Measurements from ENCODE around the gene BIRC3. TPM values are rescaled to one million over a fixed set of nuclear protein-coding genes. Genes with fewer than 3 reads are reported as not detected.
"Not testable (repeated sequence)": the region's sequence is repeated elsewhere in the genome, so short reads cannot be mapped to it uniquely, and the experiment has no call there.

BIRC3 gene
- total RNA-seq, 1 donor from 2014 or later: 221 TPM

DNA sequence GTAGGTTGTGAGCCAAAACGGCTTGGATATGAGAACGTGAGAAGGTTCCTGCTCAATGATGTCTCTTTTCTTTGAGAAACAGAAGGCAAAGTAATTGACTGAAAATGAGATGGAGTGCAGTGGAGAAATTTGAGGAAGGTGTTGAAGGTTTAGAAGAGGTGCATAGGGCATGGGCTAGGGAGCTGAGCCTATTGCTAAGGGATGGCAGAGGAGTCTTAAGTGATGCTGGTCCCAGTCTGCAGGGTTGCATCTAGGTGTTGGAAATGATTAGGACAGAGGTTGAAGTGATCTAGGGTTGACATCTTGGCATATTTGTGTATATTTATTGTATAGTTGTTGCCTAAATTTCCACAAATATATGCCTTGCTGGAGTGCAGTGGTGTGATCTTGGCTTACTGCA is 2.3 kb downstream of the BIRC3 start:
- H3K4me1 Mint-ChIP-seq (ENCODE audit: low read depth): peaks cover 58% of the 10 kb centered on the region
- H3K4me3 Mint-ChIP-seq (ENCODE audit: low read depth): peak overlapping the region; percentile 98
- peak overlapping the region; percentile 92 for H3K27ac Mint-ChIP-seq
- no peaks in the 10 kb centered on the region for H3K9me3 Mint-ChIP-seq
- DNase-seq (ENCODE audit: low spot score): no peak
- no peaks in the 10 kb centered on the region for H3K27me3 Mint-ChIP-seq (ENCODE audit: low read depth)
- intact Hi-C loops (cut with micrococcal nuclease): loop anchor here (5.0 to 10.0 kb wide), 2 partner anchors 278 to 705 kb away; no protein-coding TSS in a partner anchor
- H3K36me3 Mint-ChIP-seq (ENCODE audit: low read depth): peaks cover 67% of the 10 kb centered on the region

DNA sequence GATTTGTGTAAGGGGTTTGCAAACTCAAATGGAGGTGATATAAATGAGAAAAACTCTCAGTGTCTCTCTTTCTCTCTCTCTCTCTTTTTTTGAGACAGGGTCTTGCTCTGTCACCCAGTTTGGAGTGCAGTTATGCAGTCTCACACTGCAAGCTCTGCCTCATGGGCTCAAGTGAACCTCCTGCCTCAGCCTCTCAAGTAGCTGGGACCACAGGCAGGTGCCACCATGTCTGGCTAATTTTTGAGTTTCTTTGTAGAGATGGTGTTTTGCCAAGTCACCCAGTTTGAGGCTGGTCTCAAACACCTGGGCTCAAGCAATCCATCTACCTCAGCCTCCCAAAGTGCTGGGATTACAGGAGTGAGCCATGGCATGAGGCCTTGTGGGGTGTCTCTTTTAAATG is 2.9 kb downstream of the BIRC3 start:
- DNase-seq (ENCODE audit: low spot score): no peak
- peak overlapping the region; percentile 92 for H3K27ac Mint-ChIP-seq
- H3K4me3 Mint-ChIP-seq (ENCODE audit: low read depth): peak overlapping the region; percentile 98
- H3K4me1 Mint-ChIP-seq (ENCODE audit: low read depth): peaks cover 57% of the 10 kb centered on the region
- H3K27me3 Mint-ChIP-seq (ENCODE audit: low read depth): no peaks in the 10 kb centered on the region
- peaks cover 72% of the 10 kb centered on the region for H3K36me3 Mint-ChIP-seq (ENCODE audit: low read depth)
- intact Hi-C loops (cut with micrococcal nuclease): no loop called here
- no peaks in the 10 kb centered on the region for H3K9me3 Mint-ChIP-seq

DNA sequence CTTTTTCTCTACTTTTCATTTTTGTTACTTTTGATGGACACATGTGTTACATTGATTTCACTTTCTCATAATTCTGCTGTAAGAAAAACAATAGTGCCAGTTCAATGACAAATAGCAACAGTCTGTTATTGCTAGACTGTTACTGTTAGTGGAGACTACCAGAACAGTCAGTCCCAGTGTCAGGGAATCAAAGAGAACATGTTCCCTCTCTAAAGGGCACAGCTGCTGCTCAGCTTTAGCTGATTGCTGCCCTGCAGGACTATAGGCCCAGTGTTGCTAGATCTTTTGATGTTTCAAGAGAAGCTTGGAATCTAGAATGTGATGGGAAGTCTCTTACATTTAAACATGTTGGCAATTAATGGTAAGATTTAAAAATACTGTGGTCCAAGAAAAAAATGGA is 3.4 kb downstream of the BIRC3 start:
- Mint-ChIP-seq H3K4me1 (ENCODE audit: low read depth) (peaks cover 54% of the 10 kb centered on the region), H3K4me3 (ENCODE audit: low read depth) (peak overlapping the region; percentile 98)

DNA sequence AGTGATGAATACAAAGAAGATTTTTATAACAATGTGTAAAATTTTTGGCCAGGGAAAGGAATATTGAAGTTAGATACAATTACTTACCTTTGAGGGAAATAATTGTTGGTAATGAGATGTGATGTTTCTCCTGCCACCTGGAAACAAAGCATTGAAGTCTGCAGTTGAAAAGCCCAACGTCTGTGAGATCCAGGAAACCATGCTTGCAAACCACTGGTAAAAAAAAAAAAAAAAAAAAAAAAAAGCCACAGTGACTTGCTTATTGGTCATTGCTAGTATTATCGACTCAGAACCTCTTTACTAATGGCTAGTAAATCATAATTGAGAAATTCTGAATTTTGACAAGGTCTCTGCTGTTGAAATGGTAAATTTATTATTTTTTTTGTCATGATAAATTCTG is 5.3 kb downstream of the BIRC3 start:
- Mint-ChIP-seq H3K36me3 (ENCODE audit: low read depth) (peaks cover 82% of the 10 kb centered on the region), H3K27me3 (ENCODE audit: low read depth) (no peaks in the 10 kb centered on the region), H3K4me3 (ENCODE audit: low read depth) (peak overlapping the region; percentile 74), H3K27ac (peak overlapping the region; percentile 67), H3K9me3 (no peaks in the 10 kb centered on the region), H3K4me1 (ENCODE audit: low read depth) (peaks cover 46% of the 10 kb centered on the region)
- intact Hi-C loops (cut with micrococcal nuclease): no loop called here
- DNase-seq (ENCODE audit: low spot score): no peak

More for the DNA sequence above, 3.4 kb downstream of the BIRC3 start:
- DNase-seq (ENCODE audit: low spot score): no peak
- intact Hi-C loops (cut with micrococcal nuclease): no loop called here
- Mint-ChIP-seq H3K27me3 (ENCODE audit: low read depth) (no peaks in the 10 kb centered on the region), H3K36me3 (ENCODE audit: low read depth) (peaks cover 74% of the 10 kb centered on the region), H3K9me3 (no peaks in the 10 kb centered on the region), H3K27ac (peak overlapping the region; percentile 92)

DNA sequence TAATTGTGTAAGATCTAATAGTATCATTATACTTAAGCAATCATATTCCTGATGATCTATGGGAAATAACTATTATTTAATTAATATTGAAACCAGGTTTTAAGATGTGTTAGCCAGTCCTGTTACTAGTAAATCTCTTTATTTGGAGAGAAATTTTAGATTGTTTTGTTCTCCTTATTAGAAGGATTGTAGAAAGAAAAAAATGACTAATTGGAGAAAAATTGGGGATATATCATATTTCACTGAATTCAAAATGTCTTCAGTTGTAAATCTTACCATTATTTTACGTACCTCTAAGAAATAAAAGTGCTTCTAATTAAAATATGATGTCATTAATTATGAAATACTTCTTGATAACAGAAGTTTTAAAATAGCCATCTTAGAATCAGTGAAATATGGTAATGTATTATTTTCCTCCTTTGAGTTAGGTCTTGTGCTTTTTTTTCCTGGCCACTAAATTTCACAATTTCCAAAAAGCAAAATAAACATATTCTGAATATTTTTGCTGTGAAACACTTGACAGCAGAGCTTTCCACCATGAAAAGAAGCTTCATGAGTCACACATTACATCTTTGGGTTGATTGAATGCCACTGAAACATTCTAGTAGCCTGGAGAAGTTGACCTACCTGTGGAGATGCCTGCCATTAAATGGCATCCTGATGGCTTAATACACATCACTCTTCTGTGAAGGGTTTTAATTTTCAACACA is 6.4 kb downstream of the BIRC3 start:
- Mint-ChIP-seq H3K4me3 (ENCODE audit: low read depth) (no peak overlapping the region), H3K9me3 (no peaks in the 10 kb centered on the region), H3K4me1 (ENCODE audit: low read depth) (peaks cover 42% of the 10 kb centered on the region), H3K27ac (no peak overlapping the region), H3K36me3 (ENCODE audit: low read depth) (peaks cover 85% of the 10 kb centered on the region), H3K27me3 (ENCODE audit: low read depth) (no peaks in the 10 kb centered on the region)
- no peak for DNase-seq (ENCODE audit: low spot score)
- intact Hi-C loops (cut with micrococcal nuclease): no loop called here

DNA sequence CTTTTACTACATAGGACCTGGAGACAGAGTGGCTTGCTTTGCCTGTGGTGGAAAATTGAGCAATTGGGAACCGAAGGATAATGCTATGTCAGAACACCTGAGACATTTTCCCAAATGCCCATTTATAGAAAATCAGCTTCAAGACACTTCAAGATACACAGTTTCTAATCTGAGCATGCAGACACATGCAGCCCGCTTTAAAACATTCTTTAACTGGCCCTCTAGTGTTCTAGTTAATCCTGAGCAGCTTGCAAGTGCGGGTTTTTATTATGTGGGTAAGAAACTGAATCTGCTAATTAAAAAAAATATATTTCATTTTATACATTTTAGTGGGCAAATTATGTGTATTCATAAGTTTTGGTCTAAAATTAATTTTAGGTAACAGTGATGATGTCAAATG is 7.8 kb downstream of the BIRC3 start:
- Mint-ChIP-seq H3K27ac (no peak overlapping the region), H3K9me3 (no peaks in the 10 kb centered on the region), H3K36me3 (ENCODE audit: low read depth) (peaks cover 84% of the 10 kb centered on the region), H3K4me3 (ENCODE audit: low read depth) (no peak overlapping the region), H3K4me1 (ENCODE audit: low read depth) (peaks cover 41% of the 10 kb centered on the region), H3K27me3 (ENCODE audit: low read depth) (no peaks in the 10 kb centered on the region)
- intact Hi-C loops (cut with micrococcal nuclease): no loop called here
- no peak for DNase-seq (ENCODE audit: low spot score)

DNA sequence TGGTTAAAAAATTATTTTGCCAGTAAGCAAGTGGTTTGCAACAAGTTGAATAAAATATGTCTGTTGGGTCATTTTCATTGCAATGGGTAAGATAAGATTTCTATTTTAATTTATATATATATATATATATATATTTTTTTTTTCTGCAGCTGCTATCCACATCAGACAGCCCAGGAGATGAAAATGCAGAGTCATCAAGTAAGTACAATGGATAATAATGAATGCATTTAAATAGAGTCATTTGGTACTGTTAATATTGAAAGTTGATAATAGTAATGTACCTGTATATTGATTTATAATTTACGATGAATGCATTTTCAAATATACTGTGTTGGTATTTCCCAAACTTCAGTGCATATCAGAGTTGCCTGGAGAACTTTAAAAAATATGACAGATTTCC is 11.5 kb downstream of the BIRC3 start:
- DNase-seq (ENCODE audit: low spot score): no peak
- H3K36me3 Mint-ChIP-seq (ENCODE audit: low read depth): peaks cover 89% of the 10 kb centered on the region
- H3K27ac Mint-ChIP-seq: no peak overlapping the region
- no peaks in the 10 kb centered on the region for H3K9me3 Mint-ChIP-seq
- no peaks in the 10 kb centered on the region for H3K27me3 Mint-ChIP-seq (ENCODE audit: low read depth)
- peaks cover 29% of the 10 kb centered on the region for H3K4me1 Mint-ChIP-seq (ENCODE audit: low read depth)
- H3K4me3 Mint-ChIP-seq (ENCODE audit: low read depth): no peak overlapping the region
- intact Hi-C loops (cut with micrococcal nuclease): no loop called here

DNA sequence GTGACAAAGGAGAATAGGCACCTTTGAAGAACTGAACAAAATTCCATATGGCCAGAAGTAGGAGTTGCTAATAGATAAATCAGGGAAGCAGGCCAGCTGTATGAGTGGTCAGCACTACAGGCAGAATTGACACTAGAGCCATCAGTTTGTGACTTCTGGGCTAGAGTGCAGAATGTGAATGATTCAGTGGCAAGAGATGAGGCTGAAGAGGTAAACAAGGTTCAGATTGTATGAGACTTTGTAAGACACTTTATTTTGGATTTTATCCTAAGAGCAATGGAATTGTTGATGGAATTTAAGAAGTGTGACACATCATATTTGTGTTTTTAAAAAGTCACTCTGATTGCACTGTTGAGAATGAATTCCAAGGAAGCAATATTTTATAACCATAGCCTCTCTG is 12.9 kb downstream of the BIRC3 start:
- H3K27ac Mint-ChIP-seq: peak overlapping the region; percentile 29
- H3K4me1 Mint-ChIP-seq (ENCODE audit: low read depth): peaks cover 23% of the 10 kb centered on the region
- H3K36me3 Mint-ChIP-seq (ENCODE audit: low read depth): peaks cover 83% of the 10 kb centered on the region
- intact Hi-C loops (cut with micrococcal nuclease): no loop called here
- H3K27me3 Mint-ChIP-seq (ENCODE audit: low read depth): no peaks in the 10 kb centered on the region
- H3K9me3 Mint-ChIP-seq: no peaks in the 10 kb centered on the region
- no peak for DNase-seq (ENCODE audit: low spot score)
- no peak overlapping the region for H3K4me3 Mint-ChIP-seq (ENCODE audit: low read depth)

DNA sequence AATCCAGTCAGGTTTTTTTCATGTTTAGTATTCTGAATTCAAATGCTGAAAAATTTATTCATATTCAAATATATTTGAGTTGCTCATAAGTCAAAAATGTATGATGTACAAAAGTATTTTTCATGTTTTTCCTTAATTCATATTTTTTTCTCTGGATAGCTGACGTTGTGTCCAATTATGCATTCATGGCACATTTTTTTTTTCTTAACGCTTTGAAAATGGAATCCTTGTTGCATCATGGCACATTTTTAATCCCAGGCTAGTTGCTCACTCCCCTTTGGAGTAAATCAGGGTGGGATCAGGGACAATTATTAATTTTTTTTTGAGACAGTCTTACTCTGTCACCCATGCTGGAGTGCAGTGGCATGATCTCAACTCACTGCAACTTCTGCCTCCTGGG is 14.1 kb downstream of the BIRC3 start:
- intact Hi-C loops (cut with micrococcal nuclease): no loop called here
- Mint-ChIP-seq H3K27ac (peak overlapping the region; percentile 29), H3K4me3 (ENCODE audit: low read depth) (no peak overlapping the region), H3K36me3 (ENCODE audit: low read depth) (peaks cover 82% of the 10 kb centered on the region), H3K27me3 (ENCODE audit: low read depth) (no peaks in the 10 kb centered on the region), H3K9me3 (no peaks in the 10 kb centered on the region), H3K4me1 (ENCODE audit: low read depth) (peaks cover 23% of the 10 kb centered on the region)
- no peak for DNase-seq (ENCODE audit: low spot score)

DNA sequence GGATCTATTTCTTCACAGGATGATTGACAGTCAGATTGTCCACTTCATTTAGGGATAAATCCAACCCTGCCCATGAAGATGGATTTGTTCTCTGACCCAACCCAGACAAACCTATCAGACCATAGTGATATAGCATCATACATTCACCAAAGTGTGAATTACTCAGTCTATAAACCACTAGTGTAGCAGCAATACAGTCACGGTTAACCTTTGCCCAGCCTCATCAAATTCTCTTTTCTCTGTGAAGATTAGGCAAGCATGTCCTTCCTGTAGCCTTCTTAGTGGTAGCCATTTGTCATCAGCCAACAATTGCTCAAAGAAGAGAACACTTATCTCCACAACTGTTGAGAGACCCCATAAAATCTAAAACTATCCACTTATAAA is 15.3 kb downstream of the BIRC3 start:
- Mint-ChIP-seq H3K36me3 (ENCODE audit: low read depth) (peaks cover 76% of the 10 kb centered on the region), H3K4me3 (ENCODE audit: low read depth) (no peak overlapping the region), H3K27ac (peak overlapping the region; percentile 60), H3K9me3 (no peaks in the 10 kb centered on the region), H3K27me3 (ENCODE audit: low read depth) (no peaks in the 10 kb centered on the region), H3K4me1 (ENCODE audit: low read depth) (peaks cover 21% of the 10 kb centered on the region)
- no peak for DNase-seq (ENCODE audit: low spot score)
- intact Hi-C loops (cut with micrococcal nuclease): no loop called here

DNA sequence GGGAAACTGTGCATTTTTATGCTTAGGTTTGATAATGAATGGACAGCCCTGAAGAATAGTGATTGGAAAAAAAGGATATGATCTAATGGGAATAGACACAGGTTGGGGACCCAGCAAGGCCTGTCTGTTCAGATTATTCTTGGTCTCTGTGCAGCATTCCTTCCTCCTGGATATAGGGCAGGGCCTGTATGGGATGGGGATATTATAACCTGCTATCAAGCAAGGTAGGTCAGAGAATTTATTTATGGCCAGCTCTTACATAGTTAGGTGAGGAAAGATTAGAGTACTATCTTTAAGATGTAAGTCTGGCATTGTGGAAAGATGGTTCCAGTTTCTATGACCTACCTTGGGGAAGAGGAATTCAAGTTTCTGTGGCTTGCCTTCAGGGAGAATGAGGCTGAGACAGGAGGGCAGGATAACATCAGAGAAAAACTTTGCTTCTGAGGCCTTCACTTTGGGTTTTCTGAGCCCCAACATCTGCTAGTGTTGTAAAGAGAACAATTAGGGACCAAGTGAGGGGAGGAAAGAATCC is 21.3 kb downstream of the BIRC3 start:
- no peak overlapping the region for H3K4me3 Mint-ChIP-seq (ENCODE audit: low read depth)

DNA sequence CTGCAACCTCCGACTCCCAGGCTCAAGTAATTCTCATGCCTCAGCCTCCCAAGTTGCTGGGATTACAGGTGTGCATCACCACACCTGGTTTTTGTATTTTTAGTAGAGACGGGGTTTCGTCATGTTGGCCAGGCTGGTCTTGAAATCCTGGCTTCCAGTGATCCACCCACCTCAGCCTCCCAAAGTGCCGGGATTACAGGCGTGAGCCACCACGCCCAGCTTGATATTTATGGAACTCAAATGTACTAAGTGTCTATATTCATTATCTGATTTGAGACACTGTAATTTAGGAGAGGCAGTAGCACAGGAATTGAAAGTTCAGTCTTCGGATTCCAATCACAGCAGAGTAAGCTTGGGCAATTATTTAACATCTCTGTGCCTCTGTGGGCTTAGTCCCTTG is 24.0 kb downstream of the BIRC3 start:
- intact Hi-C loops (cut with micrococcal nuclease): loop anchor here (1.0 to 2.0 kb wide), 4 partner anchors 53 to 325 kb away; no protein-coding TSS in a partner anchor
- Mint-ChIP-seq H3K4me1 (ENCODE audit: low read depth) (peaks cover 25% of the 10 kb centered on the region), H3K36me3 (ENCODE audit: low read depth) (peaks cover 26% of the 10 kb centered on the region)
- H3K27me3 Mint-ChIP-seq (ENCODE audit: low read depth); DNase-seq (ENCODE audit: low spot score); H3K27ac Mint-ChIP-seq; H3K9me3 Mint-ChIP-seq; H3K4me3 Mint-ChIP-seq (ENCODE audit: low read depth): not testable (repeated sequence)

More for the DNA sequence above, 21.3 kb downstream of the BIRC3 start:
- intact Hi-C loops (cut with micrococcal nuclease): no loop called here
- no peaks in the 10 kb centered on the region for H3K9me3 Mint-ChIP-seq
- DNase-seq (ENCODE audit: low spot score): no peak
- no peaks in the 10 kb centered on the region for H3K27me3 Mint-ChIP-seq (ENCODE audit: low read depth)
- H3K27ac Mint-ChIP-seq: peak overlapping the region; percentile 36
- H3K36me3 Mint-ChIP-seq (ENCODE audit: low read depth): peaks cover 36% of the 10 kb centered on the region
- H3K4me1 Mint-ChIP-seq (ENCODE audit: low read depth): peaks cover 20% of the 10 kb centered on the region

DNA sequence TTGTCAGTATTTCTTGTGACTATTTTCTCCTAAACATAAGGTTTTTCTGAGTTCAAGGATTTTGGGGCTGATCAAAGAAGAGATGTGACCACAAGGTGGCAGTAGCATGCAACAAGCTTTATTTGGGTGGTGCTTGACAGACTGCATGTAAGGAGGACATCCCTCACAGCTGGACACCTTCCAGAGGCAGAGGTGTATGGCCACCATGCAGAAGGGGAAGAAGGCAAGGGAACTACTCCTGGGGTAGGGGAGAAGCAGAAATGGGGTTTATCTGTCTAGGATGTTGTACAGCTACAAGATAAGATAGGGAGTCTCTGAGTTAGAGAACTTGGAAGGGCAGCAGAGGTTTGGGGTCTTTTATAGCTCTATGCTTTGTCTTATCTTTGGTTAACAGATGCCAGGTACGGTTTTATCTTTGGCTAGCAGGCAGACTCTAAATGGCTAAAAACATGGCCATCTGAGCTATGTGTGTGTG is 24.6 kb downstream of the BIRC3 start:
- Mint-ChIP-seq H3K27me3 (ENCODE audit: low read depth) (no peaks in the 10 kb centered on the region), H3K4me3 (ENCODE audit: low read depth) (no peak overlapping the region), H3K36me3 (ENCODE audit: low read depth) (peaks cover 22% of the 10 kb centered on the region), H3K27ac (no peak overlapping the region), H3K4me1 (ENCODE audit: low read depth) (peaks cover 27% of the 10 kb centered on the region), H3K9me3 (no peaks in the 10 kb centered on the region)
- peak; percentile 56 for DNase-seq (ENCODE audit: low spot score)
- intact Hi-C loops (cut with micrococcal nuclease): loop anchor here (1.0 to 2.0 kb wide), 4 partner anchors 54 to 324 kb away; no protein-coding TSS in a partner anchor

Data from activated T-helper 2 cell treated with anti-CD3 and anti-CD28 coated beads, Interferon-gamma antibody, Interleukin-2, Interleukin-4, amounts not matched to agents 10 μg/mL and 5 μg/mL and 100 μg/mL, durations not matched to agents 14 hours and 24 hours and 36 hours (primary cell).